HG03354 (cell line): Measurements from ENCODE around the gene MRTFA.
A peak's percentile ranks its signal among the peaks of the same experiment; 100 is the strongest.

Experiments used
- ATAC-seq: cut with Tn5 transposase; IDR thresholded peaks from one replicate; pipeline ENCODE4 v1.9.1; 2021; ENCODE audit warnings: mild to moderate bottlenecking; ENCODE audit not compliant: unreplicated experiment, poor library complexity, severe bottlenecking

Gene MRTFA

GRCh38 chr22:40444178-40444831 lies 192.2 kb downstream of the MRTFA start:
- no peak for ATAC-seq

- no peak for ATAC-seq
These were observed 192.8 kb downstream of the MRTFA start for GRCh38 chr22:40443732-40444131.

GRCh38 chr22:40441761-40442390 lies 194.6 kb downstream of the MRTFA start:
- ATAC-seq, result no peak

GRCh38 chr22:40436505-40437431 lies 199.8 kb downstream of the MRTFA start:
- peak; percentile 70 for ATAC-seq

GRCh38 chr22:40434745-40435144 lies 201.8 kb downstream of the MRTFA start:
- ATAC-seq, result no peak

- ATAC-seq, result no peak
These were observed 202.4 kb downstream of the MRTFA start for GRCh38 chr22:40434106-40434505.

GRCh38 chr22:40433416-40434090 lies 203.0 kb downstream of the MRTFA start:
- ATAC-seq, result no peak

- no peak for ATAC-seq
These were observed 203.9 kb downstream of the MRTFA start for GRCh38 chr22:40432625-40433024.

- ATAC-seq, result no peak
These were observed 204.4 kb downstream of the MRTFA start for GRCh38 chr22:40432157-40432556.

- ATAC-seq, result no peak
These were observed 205.5 kb downstream of the MRTFA start for GRCh38 chr22:40430991-40431390.

GRCh38 chr22:40429481-40429880 lies 207.0 kb downstream of the MRTFA start:
- ATAC-seq, result no peak

GRCh38 chr22:40428796-40429195 lies 207.7 kb downstream of the MRTFA start:
- no peak for ATAC-seq

- ATAC-seq, result no peak
These were observed 209.8 kb downstream of the MRTFA start for GRCh38 chr22:40426594-40427333.

GRCh38 chr22:40425082-40425481 lies 211.4 kb downstream of the MRTFA start:
- no peak for ATAC-seq

GRCh38 chr22:40423882-40424640 lies 212.5 kb downstream of the MRTFA start:
- ATAC-seq, result no peak

- ATAC-seq, result no peak
These were observed 213.2 kb downstream of the MRTFA start for GRCh38 chr22:40423310-40423688.

GRCh38 chr22:40422558-40423309 lies 213.8 kb downstream of the MRTFA start:
- no peak for ATAC-seq

GRCh38 chr22:40421941-40422340 lies 214.6 kb downstream of the MRTFA start:
- no peak for ATAC-seq
